ENCODE measurements around the gene CYSLTR2. TPM values are rescaled to one million over a fixed set of nuclear protein-coding genes. Genes with fewer than 3 reads are reported as not detected.

CYSLTR2 gene
- total RNA-seq, 4 donors from 2014 or later = 0.54 to 3.0 (median 1.3) TPM

- H3K27me3 ChIP-seq = no peaks in the 10 kb centered on the region
- H3K9me3 ChIP-seq = no peaks in the 10 kb centered on the region
- no peak overlapping the region for H3K4me3 ChIP-seq (replicated peaks in 1 of 3)
- no peaks in the 10 kb centered on the region for H3K4me1 ChIP-seq
- no peak for TF ChIP-seq POLR2A (IDR thresholded peaks at IDR 0.05)
- no peak for TF ChIP-seq CTCF (IDR thresholded peaks at IDR 0.05)
- 87 to 88% methylated on average over 5 of the region's 5 CpGs for WGBS, 2 donors
- H3K27ac ChIP-seq = no peak overlapping the region
- intact Hi-C loops (cut with DNase I) = loop anchor here (10.0 kb wide), 1 partner anchor 139 kb away; no protein-coding TSS in a partner anchor
- DNase-seq = no peak
- no peaks in the 10 kb centered on the region for H3K36me3 ChIP-seq
These were observed 80.1 kb downstream of the CYSLTR2 start for GRCh38 chr13:48733739-48734335.

GRCh38 chr13:48735571-48735970 lies 81.8 kb downstream of the CYSLTR2 start:
- intact Hi-C loops (cut with DNase I) = loop anchor here (10.0 kb wide), 1 partner anchor 141 kb away; no protein-coding TSS in a partner anchor
- Histone ChIP-seq H3K27ac (no peak overlapping the region), H3K4me3 (replicated peaks in 1 of 3) (no peak overlapping the region), H3K9me3 (no peaks in the 10 kb centered on the region), H3K27me3 (no peaks in the 10 kb centered on the region), H3K36me3 (no peaks in the 10 kb centered on the region), H3K4me1 (no peaks in the 10 kb centered on the region)
- TF ChIP-seq POLR2A (IDR thresholded peaks at IDR 0.05) (no peak), CTCF (IDR thresholded peaks at IDR 0.05) (no peak)
- no peak for DNase-seq
- 76 to 83% methylated on average over 3 of the region's 3 CpGs for WGBS, 2 donors

GRCh38 chr13:48737689-48738088 lies 84.0 kb downstream of the CYSLTR2 start:
- TF ChIP-seq CTCF (IDR thresholded peaks at IDR 0.05) = no peak
- TF ChIP-seq POLR2A (IDR thresholded peaks at IDR 0.05) = no peak
- Histone ChIP-seq H3K9me3 (no peaks in the 10 kb centered on the region), H3K27me3 (no peaks in the 10 kb centered on the region), H3K36me3 (no peaks in the 10 kb centered on the region), H3K4me3 (replicated peaks in 1 of 3) (no peak overlapping the region), H3K4me1 (no peaks in the 10 kb centered on the region), H3K27ac (no peak overlapping the region)
- WGBS, 2 donors = 92 to 93% methylated on average over 1 of the region's 1 CpG
- DNase-seq = no peak
- intact Hi-C loops (cut with DNase I) = loop anchor here (10.0 kb wide), 1 partner anchor 143 kb away; no protein-coding TSS in a partner anchor

GRCh38 chr13:48738311-48738710 lies 84.6 kb downstream of the CYSLTR2 start:
- Histone ChIP-seq H3K27me3 (no peaks in the 10 kb centered on the region), H3K4me3 (replicated peaks in 1 of 3) (no peak overlapping the region), H3K4me1 (no peaks in the 10 kb centered on the region), H3K36me3 (no peaks in the 10 kb centered on the region), H3K27ac (no peak overlapping the region), H3K9me3 (no peaks in the 10 kb centered on the region)
- TF ChIP-seq CTCF (IDR thresholded peaks at IDR 0.05) (no peak), POLR2A (IDR thresholded peaks at IDR 0.05) (no peak)
- intact Hi-C loops (cut with DNase I) = loop anchor here (10.0 kb wide), 1 partner anchor 144 kb away; no protein-coding TSS in a partner anchor
- 57 to 76% methylated on average over 6 of the region's 6 CpGs for WGBS, 2 donors
- no peak for DNase-seq

GRCh38 chr13:48739386-48739964 lies 85.7 kb downstream of the CYSLTR2 start:
- WGBS, 2 donors = 66 to 75% methylated on average over 9 of the region's 9 CpGs
- H3K27ac ChIP-seq = no peak overlapping the region
- DNase-seq = no peak
- intact Hi-C loops (cut with DNase I) = loop anchor here (10.0 kb wide), 1 partner anchor 145 kb away; no protein-coding TSS in a partner anchor
- H3K4me3 ChIP-seq (replicated peaks in 1 of 3) = no peak overlapping the region
- no peaks in the 10 kb centered on the region for H3K9me3 ChIP-seq
- TF ChIP-seq CTCF (IDR thresholded peaks at IDR 0.05) = no peak
- TF ChIP-seq POLR2A (IDR thresholded peaks at IDR 0.05) = no peak
- H3K36me3 ChIP-seq = no peaks in the 10 kb centered on the region
- no peaks in the 10 kb centered on the region for H3K4me1 ChIP-seq
- no peaks in the 10 kb centered on the region for H3K27me3 ChIP-seq
